NT2/D1 (cell line): ENCODE measurements around the gene KRTAP5-1.

Source experiments
- DNase-seq: peaks from one replicate; pipeline ENCODE4 v3.0.0-alpha.2; 2011; ENCODE audit warnings: low read depth, low spot score
- H3K27me3 ChIP-seq: 2 replicates; pipeline ENCODE4 v1.6.0; 2011; ENCODE audit warnings: mild to moderate bottlenecking; ENCODE audit not compliant: insufficient read length, insufficient read depth
- H3K36me3 ChIP-seq: 2 replicates; pipeline ENCODE4 v1.6.1; 2011; ENCODE audit warnings: mild to moderate bottlenecking, low read length, mixed read lengths; ENCODE audit not compliant: insufficient read depth, insufficient read length
- H3K4me1 ChIP-seq: 2 replicates; pipeline ENCODE4 v1.5.1; 2011; ENCODE audit not compliant: insufficient read depth, insufficient read length
- H3K4me3 ChIP-seq: 2 replicates; pipeline ENCODE4 v1.5.1; 2011; ENCODE audit warnings: low read depth; ENCODE audit not compliant: insufficient read length
- H3K9ac ChIP-seq: 2 replicates; pipeline ENCODE4 v1.6.0; 2011; ENCODE audit warnings: low read depth; ENCODE audit not compliant: insufficient read length
- H3K9me3 ChIP-seq: 2 replicates; pipeline ENCODE4 v1.5.1; 2011; ENCODE audit warnings: mild to moderate bottlenecking, low read length; ENCODE audit not compliant: insufficient read depth
- SUZ12 ChIP-seq: IDR thresholded peaks from 2 replicates; pipeline ENCODE4 v1.6.1; 2011; ENCODE audit not compliant: insufficient read length, insufficient read depth; ENCODE audit errors: extremely low read depth
- YY1 ChIP-seq: IDR thresholded peaks from 2 replicates; pipeline ENCODE4 v1.6.1; 2011; ENCODE audit not compliant: insufficient read length, insufficient read depth
- ZNF274 ChIP-seq: IDR thresholded peaks from 2 replicates; pipeline ENCODE4 v1.6.1; 2011; ENCODE audit warnings: mild to moderate bottlenecking, low read depth, low read length

The KRTAP5-1 gene

GRCh38 chr11:1557051-1557884 is 27.8 kb downstream of the KRTAP5-1 start:
- no peaks in the 10 kb centered on the region for H3K9me3 ChIP-seq
- no peak overlapping the region for H3K4me3 ChIP-seq
- H3K36me3 ChIP-seq, result peaks cover 58% of the 10 kb centered on the region
- H3K4me1 ChIP-seq, result peaks cover 38% of the 10 kb centered on the region
- peaks cover 3% of the 10 kb centered on the region for H3K27me3 ChIP-seq
- TF ChIP-seq SUZ12 (no peak), YY1 (no peak), ZNF274 (no peak)
- no peak for DNase-seq
- H3K9ac ChIP-seq, result no peak overlapping the region

GRCh38 chr11:1556278-1556902 is 28.7 kb downstream of the KRTAP5-1 start:
- peaks cover 50% of the 10 kb centered on the region for H3K36me3 ChIP-seq
- H3K4me3 ChIP-seq, result no peak overlapping the region
- DNase-seq, result no peak

DNA sequence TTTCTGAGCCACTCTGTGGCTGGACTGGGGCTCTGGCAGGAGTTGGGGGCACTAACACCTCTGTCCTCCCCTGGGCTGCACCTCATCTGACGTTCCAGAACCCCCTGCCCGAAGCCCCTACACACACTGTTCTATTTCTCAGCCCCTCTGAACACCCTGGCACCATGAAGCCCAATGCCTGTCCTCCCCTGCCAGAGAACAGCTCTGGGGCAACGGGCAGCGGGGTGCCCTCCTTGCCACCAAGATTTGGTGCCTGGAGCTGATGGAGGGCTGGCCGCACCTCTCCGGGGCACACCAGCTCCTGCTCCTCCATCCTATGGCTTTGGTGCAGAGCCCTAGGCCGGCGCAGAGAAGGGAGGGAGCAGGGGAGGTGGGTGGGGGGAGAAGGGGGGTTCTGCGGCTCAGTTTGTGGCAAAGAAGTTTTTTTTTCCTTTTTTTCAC is 29.4 kb downstream of the KRTAP5-1 start:
- Histone ChIP-seq H3K4me1 (peaks cover 34% of the 10 kb centered on the region), H3K9ac (peak overlapping the region; percentile 32), H3K9me3 (no peaks in the 10 kb centered on the region), H3K27me3 (peaks cover 6% of the 10 kb centered on the region), H3K4me3 (no peak overlapping the region), H3K36me3 (peaks cover 43% of the 10 kb centered on the region)
- DNase-seq, result peak; percentile 36
- TF ChIP-seq ZNF274 (no peak), SUZ12 (no peak), YY1 (no peak)

More at GRCh38 chr11:1556278-1556902, 28.7 kb downstream of the KRTAP5-1 start:
- Histone ChIP-seq H3K9me3 (no peaks in the 10 kb centered on the region), H3K27me3 (peaks cover 6% of the 10 kb centered on the region), H3K4me1 (peaks cover 37% of the 10 kb centered on the region), H3K9ac (no peak overlapping the region)
- TF ChIP-seq ZNF274, result no peak
- TF ChIP-seq SUZ12, result no peak
- TF ChIP-seq YY1, result no peak

DNA sequence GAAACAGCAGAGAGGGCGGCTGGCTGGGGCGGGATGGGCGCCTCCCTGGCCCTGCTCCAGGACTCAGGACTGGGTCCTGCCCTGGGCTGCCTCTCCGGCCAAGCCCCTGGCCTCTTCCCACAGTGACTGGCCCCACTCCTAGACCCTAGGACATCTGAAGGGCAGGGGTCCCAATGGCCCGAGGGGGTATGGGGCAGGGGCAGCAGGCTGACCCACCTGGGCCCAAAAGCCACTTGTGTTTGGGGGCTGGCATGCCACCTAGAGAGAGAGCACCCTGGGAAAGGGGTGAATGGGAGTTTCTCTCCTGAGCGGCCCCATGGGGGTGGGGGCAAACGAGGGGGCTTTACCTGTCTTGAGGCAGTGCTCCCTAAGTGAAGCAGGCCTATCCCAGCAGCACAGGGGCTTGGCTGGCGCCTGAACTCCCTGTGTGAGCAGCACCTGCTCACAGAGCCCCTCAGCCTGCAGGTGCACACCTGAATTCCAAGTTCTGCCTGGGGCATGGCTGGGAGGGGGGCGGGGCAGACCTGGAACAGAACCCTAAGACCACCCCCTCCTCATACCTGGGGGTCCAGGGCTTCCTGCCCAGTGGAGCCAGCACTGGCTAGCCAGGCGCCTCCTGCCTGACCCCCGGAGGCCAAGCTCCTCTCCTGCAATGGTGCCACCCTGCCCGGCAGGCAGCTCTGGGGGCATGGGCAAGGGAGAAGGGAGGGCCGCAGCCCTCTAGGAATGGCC is 29.9 kb downstream of the KRTAP5-1 start:
- H3K9me3 ChIP-seq, result no peaks in the 10 kb centered on the region
- H3K4me3 ChIP-seq, result no peak overlapping the region
- H3K36me3 ChIP-seq, result peaks cover 37% of the 10 kb centered on the region
- peaks cover 34% of the 10 kb centered on the region for H3K4me1 ChIP-seq
- peaks cover 8% of the 10 kb centered on the region for H3K27me3 ChIP-seq
- no peak for DNase-seq
- H3K9ac ChIP-seq, result peak overlapping the region; percentile 32
- no peak for TF ChIP-seq YY1
- TF ChIP-seq SUZ12, result no peak
- TF ChIP-seq ZNF274, result no peak

DNA sequence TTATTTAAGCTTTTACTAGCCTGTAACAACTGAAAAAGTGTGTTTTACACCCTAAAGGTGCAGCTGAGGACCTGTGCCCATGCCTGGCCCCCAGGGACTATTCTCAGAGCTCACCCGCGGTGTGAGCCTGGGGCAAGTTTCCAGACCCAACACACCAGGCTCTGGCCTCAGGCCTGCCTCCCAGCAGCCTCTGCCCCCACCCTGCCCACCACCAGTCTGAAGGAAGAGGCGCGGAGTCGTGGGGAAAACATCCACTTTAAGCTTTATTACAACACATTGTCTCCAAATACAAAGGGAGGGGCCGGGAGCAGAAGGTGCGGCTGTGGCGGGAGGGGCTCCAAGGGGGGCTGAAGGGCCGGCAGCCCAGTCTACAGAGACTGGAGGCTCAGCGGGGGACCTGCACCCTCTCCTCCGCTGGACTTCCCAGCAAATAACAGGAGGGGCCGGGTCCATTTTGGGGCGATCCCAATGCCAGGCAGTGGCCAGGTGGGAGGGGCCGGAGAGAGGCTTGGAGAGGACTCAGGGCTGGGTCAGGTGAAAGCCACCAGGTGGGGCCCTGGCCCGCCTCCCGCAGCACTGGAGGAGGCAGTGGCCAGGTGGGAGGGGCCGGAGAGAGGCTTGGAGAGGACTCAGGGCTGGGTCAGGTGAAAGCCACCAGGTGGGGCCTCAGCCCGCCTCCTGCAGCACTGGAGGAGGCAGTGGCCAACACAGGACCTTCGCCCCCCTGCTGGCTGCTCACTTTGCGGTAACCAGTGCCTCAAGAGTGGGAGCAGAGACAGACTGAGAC is 31.1 kb downstream of the KRTAP5-1 start:
- peaks cover 25% of the 10 kb centered on the region for H3K4me1 ChIP-seq
- DNase-seq, result no peak

More for the DNA sequence above, 31.1 kb downstream of the KRTAP5-1 start:
- no peak for TF ChIP-seq YY1
- no peak for TF ChIP-seq SUZ12
- no peak for TF ChIP-seq ZNF274
- Histone ChIP-seq H3K9ac (no peak overlapping the region), H3K9me3 (no peaks in the 10 kb centered on the region), H3K36me3 (peaks cover 26% of the 10 kb centered on the region), H3K4me3 (no peak overlapping the region), H3K27me3 (peaks cover 20% of the 10 kb centered on the region)
